GM18868 (cell line): ENCODE data around the gene RFNG.

Source experiments
- ATAC-seq: cut with Tn5 transposase; IDR thresholded peaks from one replicate; pipeline ENCODE4 v1.9.1; 2021; ENCODE audit warnings: mild to moderate bottlenecking, moderate library complexity; ENCODE audit not compliant: unreplicated experiment

RFNG gene

DNA sequence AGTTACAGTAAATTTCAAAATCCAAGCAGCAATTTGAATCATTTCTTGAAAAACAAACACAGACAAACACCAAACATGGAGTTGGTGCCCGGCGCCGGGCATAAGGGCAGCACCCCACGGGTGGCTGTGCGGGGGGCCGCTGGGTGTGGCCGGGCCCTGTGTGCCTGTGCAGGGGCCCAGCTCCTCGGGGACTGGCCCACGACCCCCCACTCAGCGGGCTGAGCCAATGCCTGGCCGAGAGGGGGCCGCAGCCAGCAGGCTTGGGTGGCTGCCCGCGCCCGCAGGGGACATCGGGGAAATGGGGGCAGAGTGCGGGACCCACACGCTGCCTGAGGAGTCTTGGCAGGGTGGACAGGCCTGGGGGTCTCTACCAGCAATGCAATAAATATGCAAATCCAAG lies 26.8 kb upstream of the RFNG start:
- no peak for ATAC-seq

DNA sequence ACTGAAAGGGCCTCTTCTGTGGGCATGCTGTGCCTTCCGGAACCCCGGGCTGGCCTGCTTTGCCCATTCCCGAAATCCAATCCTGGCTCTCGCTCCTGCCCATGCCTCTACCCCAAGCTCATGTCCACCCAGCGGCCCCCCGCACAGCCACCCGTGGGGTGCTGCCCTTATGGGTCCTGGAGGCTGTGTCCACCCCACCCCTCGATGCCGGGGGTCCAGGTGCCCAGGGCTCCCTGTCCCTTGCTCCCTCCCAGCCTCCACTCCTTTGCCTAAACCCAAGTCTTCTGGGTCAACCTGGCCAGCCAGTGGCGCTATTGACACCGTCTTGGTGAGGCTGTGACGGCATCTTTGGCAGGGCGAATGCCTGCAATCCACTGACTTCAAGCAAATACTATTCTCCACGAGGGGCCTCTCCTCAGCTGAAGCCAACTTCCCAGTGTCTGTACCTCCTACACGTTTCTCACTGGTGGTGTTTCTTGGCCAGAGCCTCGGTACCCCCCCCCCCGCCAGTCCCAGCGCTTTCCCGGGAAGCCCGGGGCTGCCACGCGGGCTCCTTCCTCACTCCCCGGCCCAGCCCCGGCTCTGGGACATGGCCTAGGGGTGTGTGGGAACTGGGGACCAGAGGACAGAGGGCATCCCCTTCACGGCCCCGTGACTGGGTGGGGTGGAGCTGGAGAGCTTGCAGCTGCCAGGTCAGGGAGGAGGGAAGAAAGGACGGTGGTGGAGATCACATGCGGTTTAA lies 26.2 kb upstream of the RFNG start:
- no peak for ATAC-seq

DNA sequence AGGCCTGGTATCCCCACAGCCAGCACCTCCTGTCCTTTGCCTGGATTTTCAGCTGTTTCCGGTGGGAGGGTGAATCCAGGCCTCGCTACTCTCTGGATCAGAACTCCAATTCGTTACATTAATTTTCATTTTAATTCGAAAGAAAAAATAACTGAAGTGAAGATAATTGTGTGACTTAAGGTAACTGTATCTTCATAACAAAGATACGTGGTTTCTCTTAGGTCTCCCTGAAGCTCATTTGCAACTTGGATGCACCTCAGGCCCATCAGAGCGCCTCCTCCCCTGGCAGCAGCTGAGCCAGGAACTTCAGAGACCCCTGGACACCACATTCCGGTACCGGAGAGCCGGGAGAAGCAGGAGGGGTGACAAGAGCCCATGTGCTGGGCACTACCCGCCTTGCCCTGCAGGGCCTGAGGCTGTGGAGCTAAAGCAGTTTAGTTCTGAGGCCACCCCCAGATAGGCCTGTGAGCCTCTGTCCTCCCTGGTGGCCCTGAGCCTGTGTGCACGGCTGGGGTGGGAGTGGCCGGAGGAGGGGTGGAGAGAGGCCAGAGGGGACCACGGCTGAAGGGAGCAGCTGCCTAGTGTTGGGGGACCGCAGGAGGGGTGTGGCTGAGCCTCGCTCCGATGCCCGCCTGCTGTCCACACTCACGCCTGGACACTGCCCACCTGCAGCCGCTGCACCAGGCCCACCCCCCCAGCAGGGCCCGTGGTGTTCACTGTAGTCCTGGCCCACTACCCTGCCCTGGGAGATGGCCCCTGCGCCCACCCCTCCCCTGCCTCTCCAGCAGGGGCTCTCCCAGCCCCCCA lies 25.4 kb upstream of the RFNG start:
- no peak for ATAC-seq

DNA sequence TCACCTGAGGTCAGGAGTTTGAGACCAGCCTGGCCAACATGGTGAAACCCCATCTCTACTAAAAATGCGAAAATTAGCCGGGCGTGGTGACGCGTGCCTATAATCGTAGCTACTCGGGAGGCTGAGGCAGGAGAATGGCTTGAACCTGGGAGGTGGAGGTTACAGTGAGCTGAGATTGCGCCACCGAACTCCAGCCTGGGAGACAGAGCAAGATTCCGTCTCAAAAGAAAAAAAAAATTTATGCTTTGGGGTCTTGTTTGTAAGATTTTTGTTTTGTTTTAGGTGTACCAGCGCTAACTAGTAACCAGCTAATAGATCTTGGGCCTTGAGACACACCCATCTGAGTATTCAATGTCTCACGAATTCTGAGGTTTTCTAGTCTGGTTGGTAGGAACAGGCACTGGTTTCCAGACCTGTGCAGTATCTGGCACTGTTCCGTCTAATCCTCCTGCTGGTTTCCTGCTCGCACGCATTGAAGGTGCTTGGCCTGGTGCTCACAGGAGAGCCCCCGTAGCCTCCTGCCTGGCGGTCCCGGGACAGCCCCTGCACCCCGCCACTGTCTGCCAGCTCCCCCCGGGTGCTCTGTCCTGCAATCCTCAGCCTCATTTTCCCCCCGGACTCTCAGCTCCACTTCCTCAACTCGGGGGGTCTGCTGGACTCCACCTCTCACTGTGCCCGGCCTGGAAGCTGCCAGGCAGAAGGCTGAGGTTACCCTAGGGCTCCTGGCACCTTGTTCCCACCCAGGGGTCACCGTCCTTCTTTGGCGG lies 24.6 kb upstream of the RFNG start:
- no peak for ATAC-seq

DNA sequence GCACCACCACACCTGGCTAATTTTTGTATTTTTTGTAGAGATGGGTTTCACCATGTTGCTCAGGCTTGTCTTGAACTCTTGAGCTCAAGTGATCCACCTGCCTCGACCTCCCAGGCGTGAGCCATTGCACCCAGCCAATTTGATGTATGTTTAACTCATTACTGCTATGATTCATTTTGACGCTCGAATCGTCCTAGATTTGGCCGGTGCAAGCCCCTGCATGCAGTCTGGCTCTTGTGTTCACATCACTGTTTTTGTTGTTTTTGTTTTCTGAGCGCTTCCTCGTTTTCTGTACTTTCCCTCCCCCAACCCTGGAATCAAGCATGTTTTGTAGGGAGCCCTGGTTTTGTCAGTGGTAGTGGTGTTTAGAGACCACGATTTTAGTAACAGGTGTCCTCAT lies 21.8 kb upstream of the RFNG start:
- ATAC-seq = no peak

DNA sequence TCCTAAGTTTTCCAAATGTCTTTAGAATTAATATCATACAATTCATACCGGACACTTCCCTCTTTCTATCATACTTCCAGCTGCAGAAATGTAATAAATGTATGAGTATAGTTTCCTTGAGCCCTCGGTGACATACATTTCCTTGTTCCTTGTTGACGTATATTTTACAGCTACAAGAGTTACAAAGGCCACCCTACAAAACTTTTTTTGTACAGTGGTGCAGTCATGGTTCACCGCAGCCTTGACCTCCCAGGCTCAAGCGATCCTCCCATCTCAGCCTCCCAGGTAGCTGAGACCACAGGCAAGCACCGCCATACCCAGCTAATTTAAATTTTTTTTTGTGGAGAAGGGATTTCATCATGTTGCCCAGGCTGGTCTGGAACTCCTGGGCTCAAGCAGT lies 21.2 kb upstream of the RFNG start:
- no peak for ATAC-seq

DNA sequence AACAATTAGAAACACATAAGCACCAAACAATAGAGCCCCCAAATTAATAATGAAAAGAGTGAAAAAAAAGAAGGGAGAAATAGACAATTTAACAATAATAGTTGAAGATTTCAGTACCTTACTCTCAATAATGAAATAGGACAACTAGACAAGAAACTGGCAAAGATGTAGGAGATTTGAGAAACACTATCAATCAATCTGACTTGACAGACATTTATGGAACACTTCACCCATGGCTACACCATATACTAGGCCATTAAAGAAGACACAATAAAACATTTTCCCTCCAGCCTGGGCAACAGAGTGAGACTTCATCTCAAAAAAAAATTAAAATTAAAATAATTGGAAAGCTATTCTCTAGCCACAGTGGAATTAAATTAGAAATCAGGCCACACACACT lies 19.0 kb upstream of the RFNG start:
- no peak for ATAC-seq

DNA sequence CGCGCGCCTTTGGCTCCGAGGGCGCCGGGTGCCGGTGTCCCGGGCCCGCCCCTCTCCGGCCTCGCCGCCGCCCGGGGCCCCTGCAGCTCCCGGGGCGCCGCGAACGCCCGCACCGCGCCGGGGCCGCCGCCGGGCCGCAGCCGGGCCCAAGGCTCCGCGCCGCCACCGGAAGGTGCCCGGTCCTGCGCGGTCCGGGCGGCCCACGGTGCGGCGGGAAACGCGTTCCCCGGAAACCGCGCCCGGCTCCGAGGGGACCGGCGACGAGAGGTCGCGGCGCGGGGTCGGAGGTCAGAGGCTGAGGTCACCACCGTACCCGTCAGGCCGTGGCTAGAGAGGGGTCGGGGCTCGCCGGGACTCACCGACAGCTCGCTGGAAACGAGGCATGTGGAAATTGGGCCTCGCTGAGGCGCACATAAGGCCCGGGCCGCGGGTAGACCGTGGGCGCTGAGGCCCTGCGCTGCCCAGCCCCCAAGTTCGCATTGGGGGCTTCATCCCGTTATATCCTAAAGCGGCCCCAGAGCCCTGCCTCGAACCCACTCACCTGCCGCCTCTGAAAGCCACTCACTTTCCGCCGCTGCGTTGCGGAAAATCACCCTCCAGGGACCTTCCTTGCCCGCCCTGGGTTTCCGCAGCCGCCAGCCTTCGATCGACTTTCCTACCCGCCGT lies 14.2 kb upstream of the RFNG start, which contains the start of gene DUS1L:
Gene DUS1L, minus strand, starts transcription at position 167 of the 666 bp plus-strand sequence. CDS start 745 bp downstream, outside the sequence.
- ATAC-seq = peak; percentile 67

DNA sequence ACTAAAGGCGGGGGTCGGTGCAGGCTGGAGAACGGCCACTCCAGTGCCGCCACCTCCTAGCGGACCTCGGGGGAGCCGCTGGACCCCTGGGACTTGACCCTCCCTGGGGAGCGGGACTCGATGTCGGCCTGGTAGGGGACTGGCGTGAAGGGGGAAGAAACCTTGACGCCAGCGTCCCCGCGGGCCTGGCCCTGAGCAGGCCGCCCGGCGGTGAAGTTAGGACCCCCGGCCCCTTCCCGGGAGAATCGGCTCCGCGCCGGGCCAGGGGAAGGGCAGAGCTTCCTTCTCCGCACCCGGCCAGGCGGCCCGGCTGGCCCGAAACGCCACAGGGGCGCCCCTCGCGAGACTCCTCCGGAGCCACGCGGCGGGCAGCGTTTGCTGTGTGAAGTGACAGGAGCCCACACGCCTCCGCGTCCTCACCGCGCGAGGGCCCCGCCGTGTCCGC lies 13.6 kb upstream of the RFNG start:
- peak; percentile 8 for ATAC-seq

DNA sequence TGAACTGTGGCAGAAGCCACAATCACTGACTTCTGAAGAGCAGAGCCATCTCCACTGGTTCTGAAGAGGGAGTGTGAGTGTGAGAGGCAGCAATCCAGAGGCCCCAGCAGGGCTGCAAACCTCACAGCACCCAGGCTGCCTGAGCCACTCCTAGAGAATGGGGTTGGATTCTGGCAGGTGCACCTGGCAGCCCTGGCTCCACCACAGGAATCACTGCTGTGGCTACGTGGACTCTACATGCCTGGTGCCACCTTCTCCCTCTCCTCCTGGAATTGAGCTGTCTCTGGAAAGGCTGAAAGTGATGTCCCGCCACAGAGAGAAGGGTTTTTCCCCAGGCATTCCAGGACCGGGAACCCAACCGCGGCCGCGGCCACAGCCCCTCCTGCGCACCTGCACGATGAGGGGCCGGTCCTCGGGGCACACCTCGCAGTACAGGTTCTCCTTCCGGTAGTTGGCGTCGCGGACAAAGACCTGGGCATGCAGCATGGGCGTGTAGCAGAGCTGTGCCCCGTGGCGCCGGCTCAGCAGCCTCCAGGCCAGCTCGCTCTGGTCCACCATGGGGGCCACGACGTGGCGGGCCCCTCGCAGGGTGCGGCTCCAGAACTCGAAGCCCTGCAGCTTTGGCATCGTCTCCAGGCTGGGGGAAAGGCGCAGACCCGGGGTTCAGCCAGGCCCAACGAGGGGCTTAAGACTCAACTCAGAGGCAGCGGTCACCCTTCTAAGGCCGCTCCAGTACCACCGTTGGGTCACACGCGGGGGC lies 13.0 kb upstream of the RFNG start:
- ATAC-seq = no peak

DNA sequence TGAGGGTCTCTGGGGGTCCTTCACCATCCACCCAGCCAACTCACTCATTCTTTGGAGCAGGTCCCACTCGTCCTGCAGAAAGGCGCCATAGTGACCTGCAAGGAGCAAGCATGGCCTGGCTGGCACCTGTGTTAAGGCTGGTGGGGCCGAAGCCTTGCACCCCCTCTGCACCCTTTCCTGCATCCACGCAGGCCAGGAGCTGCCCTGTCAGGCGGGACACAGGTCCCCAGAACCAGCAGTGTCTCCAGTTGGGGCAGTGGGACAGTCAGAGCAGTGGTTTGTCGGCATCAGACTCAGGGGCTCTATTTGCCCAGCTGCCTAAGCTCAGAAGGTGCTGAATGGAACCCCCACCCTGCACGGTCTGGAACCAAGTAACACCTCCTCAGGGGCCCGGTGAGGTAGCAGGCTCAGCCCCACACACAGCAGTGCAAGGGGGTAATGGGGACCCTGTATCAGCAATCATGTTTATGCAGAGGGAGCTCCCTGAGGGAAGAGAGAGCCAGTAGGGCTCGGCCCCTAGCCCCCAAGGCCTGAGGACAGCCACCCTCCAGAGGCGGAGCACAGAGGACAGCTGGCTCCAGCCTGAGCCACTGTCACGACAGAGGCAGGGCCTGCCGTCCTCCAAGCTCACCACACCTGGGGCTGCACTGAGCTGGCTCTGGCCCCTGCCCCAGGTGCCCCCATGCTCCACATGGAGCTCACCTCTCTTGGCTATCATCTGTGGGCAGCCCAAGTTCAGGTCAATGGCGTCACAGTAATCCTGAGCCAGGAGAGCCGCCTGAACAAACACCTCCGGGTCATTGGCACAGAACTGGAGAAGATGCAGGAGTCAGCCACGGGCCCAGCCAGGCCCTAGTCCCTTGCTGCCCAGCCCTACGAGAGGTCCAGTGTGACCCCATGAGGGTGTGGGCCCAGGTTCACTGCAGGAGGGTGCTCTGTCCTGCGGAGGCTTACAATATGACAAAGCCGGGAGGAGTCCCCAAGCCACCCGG lies 12.1 kb upstream of the RFNG start:
- no peak for ATAC-seq

DNA sequence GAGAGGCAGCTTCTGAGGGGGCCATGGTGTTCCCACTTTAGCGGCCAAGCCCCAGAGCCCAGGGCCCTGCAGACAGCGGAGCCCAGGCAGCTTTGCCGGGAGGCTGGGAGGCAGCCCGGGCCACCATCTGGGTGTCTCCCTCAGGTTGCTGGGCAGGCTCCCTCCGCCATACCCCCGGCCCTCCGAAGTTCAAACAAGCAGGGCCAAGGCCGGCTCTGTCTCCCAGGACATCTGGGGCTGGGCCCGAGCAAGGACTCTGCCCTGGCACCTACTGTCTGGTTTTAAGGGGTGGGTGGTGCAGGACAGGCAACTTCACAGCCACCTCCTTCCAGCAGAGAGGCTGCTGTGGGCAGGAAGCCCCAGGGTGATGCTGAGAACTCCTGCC lies 11.4 kb upstream of the RFNG start:
- ATAC-seq = no peak

DNA sequence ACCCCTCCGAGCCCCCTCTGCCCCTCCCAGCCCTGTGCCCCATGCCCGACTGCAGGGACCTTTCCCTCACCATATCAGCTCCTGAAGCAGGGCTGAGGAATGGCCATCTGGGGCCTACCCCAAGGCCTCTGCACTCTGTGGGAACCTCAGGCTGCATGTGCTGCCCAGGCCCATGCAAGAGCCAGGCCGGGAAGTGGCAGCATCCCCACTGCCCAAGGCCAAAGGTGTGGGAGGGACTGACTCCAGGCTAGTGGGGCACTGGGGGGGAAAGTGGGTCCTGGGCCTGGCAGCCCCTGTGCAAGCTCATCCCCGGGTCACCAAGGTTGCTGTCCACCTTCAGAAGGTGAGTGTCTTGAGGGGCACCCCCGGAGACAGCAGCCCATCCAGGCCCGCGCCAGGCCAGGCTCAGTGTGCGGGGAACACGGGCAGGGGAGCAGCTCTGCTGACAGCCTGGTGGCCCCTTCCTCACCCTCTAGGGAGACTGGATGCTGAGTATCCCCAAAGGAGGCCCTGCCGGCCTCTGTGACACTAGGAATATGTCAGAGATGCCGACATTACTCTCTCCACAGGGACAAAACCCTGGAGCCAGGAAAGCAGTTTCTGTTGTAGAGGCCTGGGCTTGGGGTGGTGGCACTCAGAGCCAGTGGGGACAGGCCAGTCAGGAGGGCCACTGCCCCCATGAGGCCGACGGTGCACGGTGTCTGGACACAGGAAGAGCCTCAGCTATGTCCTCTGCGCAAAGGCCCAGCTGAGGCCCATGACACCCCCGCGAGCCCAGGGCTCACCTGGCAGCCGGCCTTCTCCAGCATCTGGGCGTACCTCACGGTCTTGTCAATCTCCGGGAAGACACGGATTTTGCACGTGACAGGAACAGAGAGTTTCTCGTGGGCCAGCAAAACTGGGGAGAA lies 10.7 kb upstream of the RFNG start:
- ATAC-seq = no peak

DNA sequence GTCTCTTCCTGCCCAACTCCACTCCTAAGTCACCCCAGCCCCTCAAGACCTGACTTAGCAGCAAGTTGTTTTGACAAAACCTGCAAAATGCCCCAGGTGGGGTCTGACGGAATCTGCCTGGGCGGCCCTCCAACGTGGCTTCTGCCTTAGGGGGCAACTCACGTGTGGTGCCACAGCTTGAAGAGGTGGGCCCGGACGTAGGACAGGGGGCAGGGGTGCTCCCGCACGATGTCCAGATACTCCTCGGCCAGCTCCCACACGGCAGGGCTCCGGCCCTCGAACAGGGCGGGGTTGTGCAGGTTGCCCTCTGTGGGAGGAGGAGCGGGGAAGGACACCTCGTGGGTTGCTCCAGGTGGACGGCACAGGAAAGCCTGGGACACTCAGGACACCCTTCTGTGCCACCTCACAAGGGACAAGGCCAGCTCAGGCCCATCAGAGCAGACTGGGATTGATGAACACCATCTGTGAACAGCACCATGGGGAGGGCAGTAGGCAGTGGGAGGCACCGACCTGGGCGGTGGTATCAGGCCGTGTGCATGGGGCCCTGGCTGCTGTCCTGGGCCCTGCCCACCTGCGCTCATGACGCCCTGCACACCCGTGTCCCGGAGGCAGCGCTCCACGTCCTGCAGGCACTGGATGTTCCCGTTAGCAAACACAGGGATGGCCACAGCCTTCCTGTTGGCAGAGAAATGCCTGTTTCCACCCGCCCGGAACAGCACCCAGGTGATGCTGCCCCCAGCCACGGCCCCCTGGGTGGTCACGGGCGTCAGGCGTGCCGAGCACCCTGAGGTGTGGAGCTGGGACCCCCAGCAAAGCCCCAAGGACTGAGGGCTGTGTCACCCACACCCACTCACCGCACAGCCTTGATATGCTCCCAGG lies 9.7 kb upstream of the RFNG start:
- no peak for ATAC-seq

DNA sequence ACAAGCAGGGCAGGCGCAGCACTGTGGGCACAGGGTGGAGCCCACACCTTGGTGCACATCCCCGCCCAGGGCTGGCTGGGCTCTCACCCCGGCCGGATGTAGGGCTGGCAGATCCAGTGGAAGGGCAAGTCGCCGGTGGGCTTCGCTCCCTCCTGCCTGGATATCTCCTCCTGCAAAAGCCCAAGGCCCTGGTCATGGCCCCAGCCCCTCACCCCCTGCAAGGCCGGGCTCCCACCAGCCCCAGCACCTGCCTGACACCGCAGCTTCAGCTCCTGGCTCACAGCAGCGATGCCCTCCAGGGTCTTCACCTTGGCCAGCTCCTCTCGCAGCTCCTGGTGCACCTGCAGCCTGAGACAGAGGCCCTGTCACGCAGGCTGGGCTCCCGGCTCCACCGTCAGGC lies 9.0 kb upstream of the RFNG start:
- no peak for ATAC-seq

DNA sequence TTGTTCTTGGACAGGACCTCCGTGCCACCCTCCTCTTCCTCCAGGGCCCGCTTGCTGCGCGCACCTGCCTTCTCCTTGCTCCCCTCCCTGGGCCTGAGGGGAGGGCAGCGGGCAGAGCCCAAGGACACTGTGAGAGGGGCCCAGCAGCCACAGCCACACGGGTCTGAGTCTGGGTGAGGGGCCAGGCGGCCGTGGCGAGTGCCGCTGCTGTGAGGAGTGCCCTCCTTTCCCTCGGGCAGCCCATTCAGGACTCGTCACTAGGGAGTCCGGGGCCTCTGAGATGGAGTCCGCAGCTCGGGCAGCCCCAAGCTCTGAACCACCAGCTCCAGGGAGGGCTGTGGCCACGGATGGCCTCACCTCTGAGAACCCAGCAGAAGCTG lies 8.4 kb upstream of the RFNG start:
- no peak for ATAC-seq
